GM21528 (cell line): ENCODE measurements around the gene SLC38A8.

Experiments
- ATAC-seq: cut with Tn5 transposase; IDR thresholded peaks from one replicate; pipeline ENCODE4 v1.9.1; 2021; ENCODE audit warnings: mild to moderate bottlenecking, moderate library complexity; ENCODE audit not compliant: unreplicated experiment, low FRiP score

Gene SLC38A8

DNA sequence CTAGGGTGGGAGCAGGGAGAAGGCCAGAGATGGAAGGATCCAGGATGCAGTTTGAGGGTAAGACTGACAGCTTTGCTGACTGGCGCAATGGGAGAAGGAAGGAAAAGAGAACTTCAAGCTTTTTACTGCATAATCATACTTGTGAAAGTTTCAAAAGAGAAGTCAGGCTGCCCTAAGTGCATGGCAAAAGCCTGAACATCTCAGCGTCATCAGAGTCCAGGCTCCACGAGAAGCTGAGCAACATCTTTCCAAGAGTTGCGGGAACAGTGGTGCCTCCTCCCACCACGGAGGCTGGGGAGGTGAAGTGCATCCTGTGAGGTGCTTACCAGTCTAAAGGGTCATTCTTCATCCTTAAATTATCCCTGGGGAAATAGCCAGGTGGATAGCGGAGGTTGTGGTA, 26.9 kb upstream of the SLC38A8 start:
- no peak for ATAC-seq

DNA sequence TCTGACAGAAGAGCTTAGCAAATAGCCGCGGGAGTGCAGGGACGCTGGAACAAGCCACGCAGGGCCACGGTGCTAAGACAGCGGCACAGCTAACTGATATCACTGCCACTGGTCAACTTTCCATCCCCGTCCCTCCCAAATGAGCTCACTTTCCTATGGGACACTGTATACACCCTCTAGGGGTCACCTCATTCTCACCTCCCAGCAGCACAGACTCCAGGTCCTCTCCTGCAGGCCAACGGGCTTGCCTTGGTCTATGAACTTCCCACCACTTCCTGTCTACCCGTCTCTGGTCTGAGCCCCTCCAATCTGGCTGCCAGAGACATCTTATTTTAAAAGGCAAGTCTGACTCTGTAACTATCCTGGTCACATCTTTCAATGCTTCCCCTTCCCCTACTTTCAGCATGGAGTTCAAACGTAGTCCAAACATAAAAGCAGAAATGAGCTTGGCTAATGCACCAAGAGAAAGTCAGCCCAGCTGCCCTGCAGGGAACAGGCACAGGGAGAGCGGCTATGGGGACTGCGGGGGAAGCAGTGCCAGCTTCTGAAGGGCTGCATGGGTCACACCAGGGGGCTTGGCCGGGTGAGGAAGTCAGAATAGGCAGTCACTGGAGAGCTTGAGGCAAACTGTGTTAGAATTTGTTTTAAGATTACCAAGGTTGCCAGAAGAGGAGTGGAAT, 26.3 kb upstream of the SLC38A8 start:
- no peak for ATAC-seq

DNA sequence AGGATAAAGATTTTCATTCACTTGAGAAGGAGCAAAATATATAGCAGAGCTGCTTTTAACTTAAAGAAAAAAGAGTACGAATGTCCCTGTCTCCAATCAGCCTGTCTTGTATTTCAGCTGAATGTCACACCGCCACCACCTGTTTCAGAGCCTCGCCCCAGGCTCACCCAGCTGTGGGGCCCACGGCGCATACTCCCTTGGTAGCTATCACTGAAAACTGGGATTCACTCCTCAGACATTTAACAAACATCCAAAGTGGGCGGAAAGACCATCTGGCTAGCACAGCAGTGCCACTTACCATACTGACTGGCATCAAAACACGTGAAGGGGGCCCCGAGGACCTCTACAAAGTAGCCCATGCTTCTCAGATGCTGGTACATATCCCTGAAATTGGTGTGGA, 25.4 kb upstream of the SLC38A8 start:
- no peak for ATAC-seq

DNA sequence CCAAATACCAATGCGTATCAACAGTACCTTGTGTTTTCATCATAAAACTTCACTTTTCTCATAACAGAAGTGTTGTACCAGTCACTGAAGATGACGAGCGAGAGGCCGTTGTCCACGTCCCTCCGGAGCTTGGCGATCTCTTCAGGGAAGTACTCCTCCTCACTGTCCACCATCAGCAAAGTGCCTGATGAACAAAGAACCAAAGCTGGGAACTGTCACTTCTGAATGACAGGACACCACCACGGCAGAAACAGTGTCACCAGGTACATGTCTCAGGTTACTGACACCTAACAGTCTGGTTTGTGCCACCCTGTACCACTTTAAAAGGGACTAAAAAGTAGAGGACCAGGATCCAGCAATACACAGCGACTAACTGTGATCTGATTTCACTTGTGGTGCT, 25.0 kb upstream of the SLC38A8 start:
- no peak for ATAC-seq

DNA sequence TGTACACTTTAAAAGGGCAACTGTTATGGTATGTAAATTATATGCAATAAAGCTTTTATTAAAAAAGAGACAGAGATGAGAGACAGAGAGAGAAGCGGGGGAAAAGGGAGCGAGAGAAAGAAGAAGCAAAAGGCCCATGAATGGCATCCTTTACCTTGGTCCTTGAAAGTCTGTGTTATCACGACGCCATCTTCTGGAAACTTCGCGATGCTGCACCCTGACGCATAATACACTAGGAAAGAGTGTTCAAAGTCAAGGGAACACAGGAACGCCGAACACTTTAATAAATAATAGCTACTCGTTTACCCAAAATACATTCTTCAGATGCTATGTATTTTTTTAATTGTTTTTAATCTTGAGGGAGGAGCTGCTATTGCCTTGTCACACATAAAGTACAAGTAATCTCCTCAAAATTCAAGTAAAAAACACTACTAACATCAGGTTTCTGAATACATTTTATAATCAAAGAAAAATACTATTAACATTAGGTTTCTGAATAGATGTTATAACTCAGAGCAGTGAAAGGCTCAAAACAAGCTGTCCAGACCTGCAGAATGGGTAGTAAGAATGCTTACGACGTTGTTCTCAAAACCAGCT, 23.0 kb upstream of the SLC38A8 start:
- no peak for ATAC-seq

GRCh38 chr16:84063980-84064379, 21.4 kb upstream of the SLC38A8 start:
- ATAC-seq = no peak

DNA sequence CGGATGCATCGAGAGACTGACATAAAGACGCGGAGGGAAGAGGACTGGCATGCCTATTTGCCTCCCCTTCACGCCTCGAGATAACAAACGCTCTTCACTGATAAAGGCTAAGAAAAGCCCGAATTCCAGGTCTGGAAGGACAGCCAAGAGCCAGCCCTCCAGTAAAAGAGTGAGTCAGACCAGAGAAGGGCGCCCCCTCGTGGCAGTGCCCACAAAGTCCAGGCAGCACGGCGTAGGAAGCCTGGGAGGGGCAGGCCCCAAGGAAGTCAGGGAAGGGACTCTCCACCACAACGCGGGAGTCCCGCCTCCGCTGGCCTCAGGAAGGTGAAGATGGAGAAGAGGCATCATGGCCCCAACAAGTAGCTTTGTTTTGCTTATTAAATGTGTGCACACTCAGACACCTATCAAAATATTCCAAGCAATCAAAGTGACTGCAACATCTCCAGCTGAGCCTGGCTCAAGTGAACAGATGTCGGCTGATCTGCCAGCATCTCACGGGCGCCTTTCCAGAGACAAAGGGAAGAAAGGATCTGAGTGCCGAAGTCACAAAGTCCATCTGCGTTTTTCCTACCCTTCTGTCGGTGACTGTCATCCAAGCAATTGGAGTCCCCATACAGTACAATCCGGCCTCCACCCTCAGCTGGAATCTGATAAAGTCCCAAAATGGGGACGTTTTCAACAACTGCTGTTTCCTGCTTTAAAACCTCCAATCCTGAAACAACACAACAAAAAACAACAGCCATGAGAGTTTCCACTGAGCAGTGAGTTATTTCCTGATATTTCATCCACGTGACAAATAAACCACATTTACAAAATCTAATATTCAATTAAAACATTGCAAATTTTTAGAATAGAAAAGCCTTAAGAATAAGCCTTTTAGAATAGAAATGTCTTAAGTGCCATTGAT, 20.4 kb upstream of the SLC38A8 start:
- ATAC-seq = no peak

DNA sequence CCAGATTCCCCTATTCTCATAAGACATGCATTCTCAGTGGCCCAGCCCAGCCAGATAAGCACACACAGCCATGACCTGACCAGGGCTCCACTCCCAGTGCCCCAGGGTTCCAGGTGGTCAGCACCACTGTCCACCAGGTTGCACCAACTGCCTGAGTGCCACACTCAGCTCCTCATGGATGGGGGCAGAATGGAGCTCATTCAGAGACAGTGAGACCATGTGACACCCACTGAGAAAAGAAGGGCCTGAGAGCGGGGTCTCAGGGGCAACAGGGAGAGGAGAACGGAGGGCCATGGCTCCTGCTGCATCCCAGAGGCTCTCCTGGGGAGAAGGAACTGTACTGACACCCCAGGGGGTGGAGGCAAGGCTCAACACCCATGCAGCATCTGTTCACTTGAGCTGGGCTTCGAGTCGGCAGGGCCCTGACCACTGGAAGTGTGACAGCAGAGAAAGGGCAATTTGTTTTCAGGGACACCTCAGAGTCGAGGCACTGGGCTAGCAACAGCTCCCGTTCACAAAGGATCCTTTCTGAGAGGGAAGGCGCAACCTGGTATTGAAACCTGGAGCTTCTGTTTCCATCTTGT, 18.7 kb upstream of the SLC38A8 start:
- no peak for ATAC-seq

DNA sequence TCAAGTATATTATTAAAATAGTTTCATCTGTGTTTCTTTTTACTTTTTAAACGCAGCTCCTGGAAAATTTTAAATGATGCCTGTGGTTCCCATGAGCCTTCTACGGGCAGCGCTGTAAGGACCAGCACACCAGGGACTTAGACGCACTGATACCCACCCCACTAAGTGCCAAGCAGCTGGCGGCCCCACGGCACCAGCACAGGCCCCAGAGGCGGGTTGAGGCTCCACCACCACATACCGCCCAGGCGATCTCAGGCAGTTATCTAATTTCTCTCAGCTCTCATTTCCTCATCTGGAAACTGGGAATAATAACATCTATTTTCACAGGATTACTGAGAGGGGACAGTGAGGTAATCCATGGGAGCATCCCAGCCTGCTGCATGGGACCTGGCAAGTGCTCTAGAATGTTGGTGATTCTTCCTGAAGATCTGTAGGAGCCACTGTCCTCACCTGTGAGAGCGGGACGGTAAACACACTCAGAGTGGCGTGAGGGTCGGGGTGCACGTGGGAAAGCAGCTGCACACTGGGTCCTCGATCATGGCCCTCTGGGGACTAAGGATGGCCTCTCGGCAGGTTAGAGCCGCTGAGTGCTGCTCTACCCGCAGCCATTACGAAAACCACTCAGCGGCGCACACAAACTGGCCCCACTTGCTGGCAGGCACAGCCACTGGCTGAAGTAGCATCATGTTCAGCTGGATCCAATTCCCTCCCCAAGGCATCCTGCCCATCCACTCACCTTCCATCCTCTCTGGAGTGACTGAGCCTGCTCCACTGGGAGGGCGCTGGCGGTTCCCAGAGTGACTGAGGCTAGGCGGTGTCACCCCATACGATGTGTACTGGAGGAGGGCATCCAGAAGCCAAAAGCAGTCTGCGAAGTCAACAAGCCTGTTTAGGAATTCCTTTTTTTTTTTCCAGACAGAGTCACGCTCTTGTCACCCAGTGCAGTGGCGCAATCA, 17.6 kb upstream of the SLC38A8 start:
- ATAC-seq = no peak

DNA sequence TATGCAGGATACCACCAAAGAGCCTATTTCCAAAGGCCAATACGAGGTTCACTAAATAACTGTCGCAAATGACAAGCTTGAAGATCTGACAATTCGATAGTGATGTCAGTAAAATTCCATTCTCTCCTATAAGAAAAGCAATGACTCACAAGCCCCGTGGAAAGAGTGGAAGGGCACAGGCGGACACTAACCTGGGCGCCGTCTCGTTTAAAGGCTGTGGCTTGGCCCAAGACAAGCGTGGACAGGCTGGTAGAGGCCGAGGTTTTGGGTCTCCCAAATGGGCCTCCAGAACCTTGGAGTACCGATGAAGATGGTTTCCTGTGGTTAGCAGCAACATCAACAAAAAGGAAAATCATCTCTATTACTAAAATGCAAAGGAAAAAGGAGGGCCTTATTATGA, 16.5 kb upstream of the SLC38A8 start:
- ATAC-seq = no peak

DNA sequence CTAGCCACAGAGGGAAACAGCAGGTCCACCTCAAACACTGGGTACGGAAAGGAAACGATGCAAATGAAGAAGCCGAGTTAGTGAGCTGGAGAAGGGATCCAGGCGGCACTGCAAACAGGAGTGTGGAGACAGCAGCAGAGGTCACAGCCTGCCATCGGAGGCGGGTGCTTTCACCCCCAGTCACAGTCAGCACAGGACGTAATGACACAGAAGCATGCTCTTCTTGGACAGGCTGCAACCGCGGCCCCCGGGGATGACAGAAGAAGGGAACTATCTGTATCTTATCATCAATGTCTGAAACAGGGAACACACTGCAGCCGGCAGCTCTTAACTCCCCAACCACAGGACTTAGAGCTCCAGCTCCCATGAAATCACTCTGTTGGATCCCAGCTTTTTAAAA, 16.1 kb upstream of the SLC38A8 start:
- ATAC-seq = no peak

- ATAC-seq = no peak
Measured at GRCh38 chr16:84058211-84058610, 15.6 kb upstream of the SLC38A8 start.

DNA sequence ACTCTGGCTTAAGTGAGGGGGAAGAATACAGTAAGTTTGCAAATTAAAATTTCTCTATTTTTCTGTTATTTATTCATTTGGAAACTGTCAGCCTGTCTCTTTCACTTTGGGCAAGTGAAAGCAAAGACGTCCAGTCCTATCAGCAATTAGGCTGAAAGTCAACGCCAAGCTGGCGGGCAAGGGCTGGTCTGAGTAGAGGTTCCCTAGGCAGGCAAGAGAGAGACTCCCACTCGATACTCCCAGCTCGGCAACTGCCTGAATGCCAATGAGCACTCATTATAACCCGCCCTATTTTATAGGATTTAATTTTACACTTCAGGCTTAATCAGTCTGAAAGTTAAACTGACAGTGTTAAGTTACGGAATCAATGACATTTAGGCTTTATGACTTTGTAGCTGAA, 14.3 kb upstream of the SLC38A8 start:
- ATAC-seq = no peak

- no peak for ATAC-seq
Measured at GRCh38 chr16:84055801-84056634, 13.4 kb upstream of the SLC38A8 start.

- ATAC-seq = no peak
Measured at GRCh38 chr16:84055366-84055765, 12.8 kb upstream of the SLC38A8 start.

GRCh38 chr16:84054916-84055315, 12.3 kb upstream of the SLC38A8 start:
- no peak for ATAC-seq

DNA sequence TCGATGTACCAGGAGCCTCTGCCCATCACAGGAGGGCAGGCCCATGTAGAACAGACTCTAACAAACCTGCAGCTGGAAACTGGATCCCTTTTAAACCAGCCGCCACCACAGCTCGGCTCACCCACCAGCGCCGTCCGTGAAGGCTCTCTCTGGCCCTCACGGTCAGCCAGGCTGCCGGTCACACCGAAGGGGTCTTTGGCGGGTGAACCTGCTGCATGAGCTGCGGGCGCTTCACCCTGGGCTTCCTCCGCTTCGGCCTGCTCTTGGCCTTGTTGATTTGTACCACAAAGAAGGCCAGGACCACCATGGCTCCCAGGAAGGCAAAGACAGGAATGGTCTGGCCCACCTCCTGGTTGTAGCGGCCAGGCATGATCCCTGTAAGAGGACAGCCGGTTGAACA, 11.7 kb upstream of the SLC38A8 start:
- no peak for ATAC-seq

GRCh38 chr16:84053237-84053636, 10.6 kb upstream of the SLC38A8 start:
- no peak for ATAC-seq

- no peak for ATAC-seq
Measured at GRCh38 chr16:84052071-84052622, 9.6 kb upstream of the SLC38A8 start.
